ENCODE data around the gene GTF2F1.

DNA sequence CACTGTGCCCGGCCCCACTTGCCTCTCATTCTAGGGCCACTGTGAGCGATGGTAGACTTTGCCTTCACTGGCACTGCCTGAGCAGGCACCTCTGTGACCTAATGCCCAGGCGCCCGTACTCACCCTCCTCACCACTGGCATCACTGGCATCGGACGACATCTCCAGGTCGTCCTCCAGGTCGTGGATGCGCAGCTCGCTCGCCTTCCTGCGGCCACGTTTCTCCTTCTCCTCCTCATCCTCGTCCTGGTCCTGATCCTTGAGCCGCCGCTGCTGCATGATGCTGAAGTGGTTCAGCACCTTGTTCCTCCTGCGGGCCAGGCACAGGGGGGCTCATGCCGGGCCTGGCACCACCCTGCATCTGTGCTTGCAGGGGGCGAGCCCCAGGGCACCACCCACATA is 9.8 kb downstream of the GTF2F1 start:
- TF ChIP-seq POLR2A (IDR thresholded peaks at IDR 0.05) = no peak
- TF ChIP-seq, protein P1, sequence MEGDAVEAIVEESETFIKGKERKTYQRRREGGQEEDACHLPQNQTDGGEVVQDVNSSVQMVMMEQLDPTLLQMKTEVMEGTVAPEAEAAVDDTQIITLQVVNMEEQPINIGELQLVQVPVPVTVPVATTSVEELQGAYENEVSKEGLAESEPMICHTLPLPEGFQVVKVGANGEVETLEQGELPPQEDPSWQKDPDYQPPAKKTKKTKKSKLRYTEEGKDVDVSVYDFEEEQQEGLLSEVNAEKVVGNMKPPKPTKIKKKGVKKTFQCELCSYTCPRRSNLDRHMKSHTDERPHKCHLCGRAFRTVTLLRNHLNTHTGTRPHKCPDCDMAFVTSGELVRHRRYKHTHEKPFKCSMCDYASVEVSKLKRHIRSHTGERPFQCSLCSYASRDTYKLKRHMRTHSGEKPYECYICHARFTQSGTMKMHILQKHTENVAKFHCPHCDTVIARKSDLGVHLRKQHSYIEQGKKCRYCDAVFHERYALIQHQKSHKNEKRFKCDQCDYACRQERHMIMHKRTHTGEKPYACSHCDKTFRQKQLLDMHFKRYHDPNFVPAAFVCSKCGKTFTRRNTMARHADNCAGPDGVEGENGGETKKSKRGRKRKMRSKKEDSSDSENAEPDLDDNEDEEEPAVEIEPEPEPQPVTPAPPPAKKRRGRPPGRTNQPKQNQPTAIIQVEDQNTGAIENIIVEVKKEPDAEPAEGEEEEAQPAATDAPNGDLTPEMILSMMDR (IDR thresholded peaks at IDR 0.05) = no peak
